ENCODE measurements around the gene C5orf34.

C5orf34 gene

DNA sequence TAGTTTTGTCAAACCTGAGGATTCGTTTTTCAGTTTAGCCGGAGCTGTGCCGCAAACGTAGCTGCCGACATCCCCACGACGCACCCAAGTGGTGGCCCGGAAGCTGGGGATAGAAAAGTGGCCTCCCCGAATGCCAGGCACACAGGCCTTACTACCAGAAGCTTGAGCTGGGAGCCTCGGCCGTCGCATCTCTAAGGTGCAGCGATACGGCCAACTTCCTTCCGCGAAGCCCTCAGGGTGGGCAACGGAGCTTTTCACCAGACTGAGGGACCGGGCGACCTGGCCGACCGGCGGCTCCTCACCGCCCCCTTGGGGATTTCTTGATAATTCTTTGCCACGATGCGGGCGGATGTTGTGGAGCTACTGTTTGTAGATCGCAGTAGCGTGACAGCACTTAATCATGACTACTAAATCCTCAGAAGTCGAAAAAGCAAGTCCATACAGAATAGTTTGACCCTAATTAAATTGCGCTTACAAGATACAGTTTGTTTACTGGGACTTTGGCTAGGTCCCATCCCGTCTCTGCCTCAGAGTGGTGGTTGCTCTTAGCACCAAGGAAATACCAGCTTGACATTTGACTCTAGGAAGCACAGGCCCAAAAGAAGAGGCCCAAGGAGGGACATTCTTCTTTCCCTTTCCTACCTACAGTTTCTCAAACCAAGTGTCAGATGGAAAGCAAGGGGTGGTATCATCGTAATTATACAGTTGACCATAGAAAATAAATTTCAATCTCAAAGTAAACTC, 30.7 kb downstream of the C5orf34 start:
- H3K27ac ChIP-seq (ENCODE audit: low read depth, low read length): peak overlapping the region; percentile 87
- H3F3A ChIP-seq (ENCODE audit: control insufficient read depth, insufficient read depth): peaks cover 19% of the 10 kb centered on the region
- TF ChIP-seq, protein P1, sequence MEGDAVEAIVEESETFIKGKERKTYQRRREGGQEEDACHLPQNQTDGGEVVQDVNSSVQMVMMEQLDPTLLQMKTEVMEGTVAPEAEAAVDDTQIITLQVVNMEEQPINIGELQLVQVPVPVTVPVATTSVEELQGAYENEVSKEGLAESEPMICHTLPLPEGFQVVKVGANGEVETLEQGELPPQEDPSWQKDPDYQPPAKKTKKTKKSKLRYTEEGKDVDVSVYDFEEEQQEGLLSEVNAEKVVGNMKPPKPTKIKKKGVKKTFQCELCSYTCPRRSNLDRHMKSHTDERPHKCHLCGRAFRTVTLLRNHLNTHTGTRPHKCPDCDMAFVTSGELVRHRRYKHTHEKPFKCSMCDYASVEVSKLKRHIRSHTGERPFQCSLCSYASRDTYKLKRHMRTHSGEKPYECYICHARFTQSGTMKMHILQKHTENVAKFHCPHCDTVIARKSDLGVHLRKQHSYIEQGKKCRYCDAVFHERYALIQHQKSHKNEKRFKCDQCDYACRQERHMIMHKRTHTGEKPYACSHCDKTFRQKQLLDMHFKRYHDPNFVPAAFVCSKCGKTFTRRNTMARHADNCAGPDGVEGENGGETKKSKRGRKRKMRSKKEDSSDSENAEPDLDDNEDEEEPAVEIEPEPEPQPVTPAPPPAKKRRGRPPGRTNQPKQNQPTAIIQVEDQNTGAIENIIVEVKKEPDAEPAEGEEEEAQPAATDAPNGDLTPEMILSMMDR (IDR thresholded peaks at IDR 0.05; ENCODE audit: low read depth, low read length, poor library complexity, severe bottlenecking): peak; percentile 86
- TF ChIP-seq EZH2phosphoT487 (IDR thresholded peaks at IDR 0.05; ENCODE audit: borderline replicate concordance, low read length): no peak
- H3K4me2 ChIP-seq (ENCODE audit: low read length): peak overlapping the region; percentile 93
- peaks cover 27% of the 10 kb centered on the region for H3K36me3 ChIP-seq (ENCODE audit: control insufficient read depth, low read length)
- no peaks in the 10 kb centered on the region for H3K27me3 ChIP-seq (ENCODE audit: control insufficient read depth, low read length)
- no peaks in the 10 kb centered on the region for H3K9me2 ChIP-seq (replicated peaks; ENCODE audit: control insufficient read depth, low read length)
- H3K9me3 ChIP-seq (ENCODE audit: control insufficient read depth, insufficient read depth, low read length): no peaks in the 10 kb centered on the region
- H4K20me1 ChIP-seq (ENCODE audit: control insufficient read depth, insufficient read depth, low read depth, low read length): no peaks in the 10 kb centered on the region
- peaks cover 30% of the 10 kb centered on the region for H3K4me1 ChIP-seq (ENCODE audit: control insufficient read depth, low read length)
- peaks cover 32% of the 10 kb centered on the region for H3K79me2 ChIP-seq (ENCODE audit: control insufficient read depth, low read length)
- peak overlapping the region; percentile 84 for H3K4me3 ChIP-seq (ENCODE audit: low read length)

DNA sequence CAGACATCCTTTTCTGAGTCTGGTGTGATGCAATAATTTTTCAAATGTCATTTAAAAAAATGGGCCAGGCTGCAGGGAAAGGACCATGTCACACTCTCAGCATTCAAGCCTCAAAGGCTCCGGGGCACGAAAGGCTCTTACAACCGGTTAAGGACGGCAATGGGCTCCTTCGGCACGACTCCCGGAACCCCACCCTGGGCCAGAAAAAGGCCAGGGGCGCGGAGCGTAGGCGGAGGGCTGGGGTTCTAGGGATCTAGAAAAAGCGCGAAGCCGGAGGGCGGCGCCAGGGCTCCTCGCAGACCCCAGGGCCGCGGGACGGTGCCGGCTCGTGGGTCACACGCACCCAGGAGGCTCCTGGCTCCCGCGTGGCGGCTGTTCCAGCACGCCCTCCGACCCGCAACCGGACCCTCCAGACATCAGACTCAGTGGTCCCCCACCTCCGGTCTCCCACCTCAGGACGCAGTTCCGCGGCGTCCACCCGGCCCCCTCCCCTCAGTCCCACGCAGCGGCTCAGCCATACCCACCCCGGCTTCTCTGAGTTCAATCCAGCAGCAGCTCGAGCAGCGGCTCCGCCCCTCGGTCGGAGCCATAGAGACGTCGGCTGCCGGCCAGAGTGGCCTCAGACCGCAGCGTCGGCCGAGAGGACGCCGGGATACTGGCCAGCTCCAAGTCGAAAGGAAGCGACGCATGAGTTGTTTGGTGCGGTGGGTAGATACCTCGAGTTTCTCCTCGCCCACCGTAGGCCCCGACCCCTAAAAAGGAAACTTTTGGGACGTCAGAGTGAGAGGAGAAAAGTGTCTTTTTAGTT, 31.4 kb downstream of the C5orf34 start, which contains the start of gene TMEM267:
TSS of gene TMEM267 (minus strand) at position 568 of the 808 bp plus-strand sequence. CDS start 29,896 bp downstream, outside the sequence.
- Histone ChIP-seq H3K4me2 (ENCODE audit: low read length) (peak within 1 kb of the TSS; percentile 93), H3K4me3 (ENCODE audit: low read length) (peak within 1 kb of the TSS; percentile 84)
- TF ChIP-seq EZH2phosphoT487 (IDR thresholded peaks at IDR 0.05; ENCODE audit: borderline replicate concordance, low read length): no peak
- TF ChIP-seq, protein P1 (IDR thresholded peaks at IDR 0.05; ENCODE audit: low read depth, low read length, poor library complexity, severe bottlenecking): no peak

DNA sequence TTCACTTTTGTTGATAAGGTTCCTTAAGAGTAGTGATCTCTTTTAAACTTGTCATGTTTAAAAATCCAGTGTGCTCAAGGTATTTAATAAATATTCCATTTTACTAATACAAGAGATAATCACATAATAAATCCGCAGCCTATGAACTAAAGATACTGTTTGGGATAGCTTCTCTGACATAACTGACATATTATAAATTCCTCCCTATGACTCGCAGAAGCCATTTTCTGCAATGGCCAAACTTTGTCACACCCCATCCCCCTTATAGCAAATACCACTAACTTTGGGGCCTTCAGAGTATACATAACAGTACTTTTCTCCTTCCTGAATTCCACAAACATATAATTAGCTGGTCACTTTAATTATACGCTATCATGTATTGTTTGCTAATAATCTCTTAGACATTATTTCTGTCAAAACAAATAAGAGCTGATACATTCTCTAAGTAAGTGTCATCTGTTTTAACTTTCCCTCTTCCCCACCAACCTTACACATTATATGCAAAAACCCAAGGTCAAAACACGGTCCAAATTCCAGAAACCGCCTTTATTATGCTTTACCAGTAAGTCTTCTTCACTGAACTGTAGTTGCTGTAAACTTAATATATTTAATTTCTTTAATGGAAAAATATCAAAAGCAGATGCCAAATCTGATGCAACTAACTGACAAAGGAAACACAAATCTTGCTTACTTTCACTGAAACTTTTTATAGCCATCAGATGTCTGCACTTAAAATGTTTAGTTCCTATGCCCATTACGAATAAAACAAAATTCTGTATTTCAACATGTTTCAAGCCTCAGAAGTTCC, 32.3 kb downstream of the C5orf34 start:
- Histone ChIP-seq H3K4me2 (ENCODE audit: low read length) (peak overlapping the region; percentile 93), H4K20me1 (ENCODE audit: control insufficient read depth, insufficient read depth, low read depth, low read length) (no peaks in the 10 kb centered on the region), H3K4me3 (ENCODE audit: low read length) (peak overlapping the region; percentile 84), H3K79me2 (ENCODE audit: control insufficient read depth, low read length) (peaks cover 32% of the 10 kb centered on the region), H3K27ac (ENCODE audit: low read depth, low read length) (peak overlapping the region; percentile 87), H3K36me3 (ENCODE audit: control insufficient read depth, low read length) (peaks cover 11% of the 10 kb centered on the region), H3K9me3 (ENCODE audit: control insufficient read depth, insufficient read depth, low read length) (no peaks in the 10 kb centered on the region), H3F3A (ENCODE audit: control insufficient read depth, insufficient read depth) (peaks cover 20% of the 10 kb centered on the region), H3K27me3 (ENCODE audit: control insufficient read depth, low read length) (no peaks in the 10 kb centered on the region), H3K4me1 (ENCODE audit: control insufficient read depth, low read length) (peaks cover 30% of the 10 kb centered on the region), H3K9me2 (replicated peaks; ENCODE audit: control insufficient read depth, low read length) (no peaks in the 10 kb centered on the region)
- no peak for TF ChIP-seq EZH2phosphoT487 (IDR thresholded peaks at IDR 0.05; ENCODE audit: borderline replicate concordance, low read length)
- TF ChIP-seq, protein P1 (IDR thresholded peaks at IDR 0.05; ENCODE audit: low read depth, low read length, poor library complexity, severe bottlenecking): no peak

More for the DNA sequence above, 31.4 kb downstream of the C5orf34 start, which contains the start of gene TMEM267:
- Histone ChIP-seq H3K9me2 (replicated peaks; ENCODE audit: control insufficient read depth, low read length) (no peaks in the 10 kb centered on the region), H3K9me3 (ENCODE audit: control insufficient read depth, insufficient read depth, low read length) (no peaks in the 10 kb centered on the region), H3K4me1 (ENCODE audit: control insufficient read depth, low read length) (peaks cover 30% of the 10 kb centered on the region), H4K20me1 (ENCODE audit: control insufficient read depth, insufficient read depth, low read depth, low read length) (no peaks in the 10 kb centered on the region), H3K27ac (ENCODE audit: low read depth, low read length) (peak within 1 kb of the TSS; percentile 87), H3K27me3 (ENCODE audit: control insufficient read depth, low read length) (no peaks in the 10 kb centered on the region), H3K79me2 (ENCODE audit: control insufficient read depth, low read length) (peaks cover 32% of the 10 kb centered on the region), H3F3A (ENCODE audit: control insufficient read depth, insufficient read depth) (peaks cover 23% of the 10 kb centered on the region), H3K36me3 (ENCODE audit: control insufficient read depth, low read length) (peaks cover 20% of the 10 kb centered on the region)
